Measurements from ENCODE around the gene TKTL1. TPM values are rescaled to one million over a fixed set of nuclear protein-coding genes. Genes with fewer than 3 reads are reported as not detected.
A peak's percentile ranks its signal among the peaks of the same experiment; 100 is the strongest.

Gene TKTL1
- total RNA-seq, 1 donor from 2014 or later: not detected

DNA sequence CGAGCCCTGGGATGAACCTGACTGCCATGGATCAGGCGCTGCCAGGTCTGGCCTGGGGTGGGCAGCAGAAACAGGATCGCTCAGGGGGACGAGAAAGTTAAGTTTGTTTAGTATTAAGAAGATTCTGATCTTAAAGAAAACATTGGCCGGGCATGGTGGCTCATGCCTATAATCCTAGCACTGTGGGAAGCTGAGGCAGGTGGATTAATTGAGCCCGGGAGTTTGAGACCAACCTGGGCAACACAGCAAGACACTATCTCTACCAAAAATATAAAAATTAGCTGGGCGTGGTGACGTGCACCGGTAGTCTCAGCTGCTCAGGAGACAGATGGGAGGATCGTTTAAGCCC lies 79.5 kb downstream of the TKTL1 start:
- TF ChIP-seq CTCF (IDR thresholded peaks at IDR 0.05; ENCODE audit: insufficient read depth, low read length, poor library complexity, severe bottlenecking): no peak
- no peaks in the 10 kb centered on the region for H3K36me3 ChIP-seq (ENCODE audit: control insufficient read depth, insufficient read depth, low read length)
- no peak for DNase-seq (ENCODE audit: low read depth)
- no peaks in the 10 kb centered on the region for H3K27me3 ChIP-seq (ENCODE audit: control insufficient read depth, insufficient read depth, low read length)
- H3K4me3 ChIP-seq (ENCODE audit: low read depth, low read length): peak overlapping the region; percentile 14

DNA sequence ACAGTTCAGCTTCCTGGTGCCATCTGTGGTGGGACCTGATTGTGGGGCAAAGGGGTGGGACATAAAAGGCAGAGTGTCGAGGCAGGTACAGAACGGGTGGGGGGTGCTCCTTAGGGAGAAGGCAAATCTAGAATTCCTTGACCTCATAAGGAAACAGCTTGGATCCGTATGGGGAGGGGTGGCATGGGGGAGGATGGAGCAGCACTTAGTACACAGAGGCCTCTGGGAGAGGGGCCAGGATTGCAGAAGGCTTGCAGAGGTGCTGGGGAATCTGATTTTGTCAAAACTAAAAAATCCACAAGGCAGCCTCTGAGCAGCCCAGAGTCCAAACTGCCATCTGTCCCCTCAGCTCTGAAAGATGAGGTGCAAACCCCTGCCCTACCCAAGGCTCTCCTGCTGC lies 81.2 kb downstream of the TKTL1 start:
- no peaks in the 10 kb centered on the region for H3K36me3 ChIP-seq (ENCODE audit: control insufficient read depth, insufficient read depth, low read length)
- no peak for TF ChIP-seq CTCF (IDR thresholded peaks at IDR 0.05; ENCODE audit: insufficient read depth, low read length, poor library complexity, severe bottlenecking)
- DNase-seq (ENCODE audit: low read depth): no peak
- H3K27me3 ChIP-seq (ENCODE audit: control insufficient read depth, insufficient read depth, low read length): no peaks in the 10 kb centered on the region
- H3K4me3 ChIP-seq (ENCODE audit: low read depth, low read length): no peak overlapping the region

DNA sequence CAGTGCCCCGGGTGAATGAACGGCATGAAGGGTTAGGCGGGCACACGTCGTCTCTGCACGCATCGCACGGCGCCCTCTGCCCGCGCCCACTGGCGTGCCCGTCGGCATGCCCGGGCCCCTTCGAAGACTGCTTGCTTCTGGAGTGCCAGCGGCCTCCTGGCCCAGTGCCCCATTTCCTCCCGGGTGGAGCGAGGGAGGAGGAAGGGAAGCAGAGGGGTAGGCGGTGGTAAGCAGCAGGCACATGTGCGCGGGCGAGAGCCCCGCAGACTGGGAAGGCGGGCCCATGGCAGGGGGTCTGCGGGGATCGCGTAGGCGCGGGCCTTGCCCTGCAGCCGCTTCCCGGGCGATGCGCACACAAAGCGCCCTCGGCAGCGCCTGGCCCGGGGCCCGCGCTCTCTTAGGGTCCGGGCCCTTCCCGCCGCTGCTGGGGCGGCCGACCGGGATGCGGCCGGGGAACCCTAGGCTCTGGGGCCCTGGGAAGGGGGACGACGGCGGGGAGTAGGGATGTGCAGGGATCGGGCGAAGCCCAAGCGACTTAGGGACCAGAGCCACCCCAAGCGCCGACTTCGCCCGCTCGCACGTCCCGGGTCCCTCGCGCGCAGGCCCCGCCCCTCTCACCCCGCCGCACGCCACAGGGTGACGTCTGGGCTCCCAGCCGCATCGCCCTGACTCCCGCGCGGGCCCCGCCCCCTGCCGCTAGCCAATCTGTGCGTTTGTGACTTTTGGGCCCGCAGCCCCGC lies 82.6 kb downstream of the TKTL1 start:
- DNase-seq (ENCODE audit: low read depth): no peak
- no peak for TF ChIP-seq CTCF (IDR thresholded peaks at IDR 0.05; ENCODE audit: insufficient read depth, low read length, poor library complexity, severe bottlenecking)
- Histone ChIP-seq H3K36me3 (ENCODE audit: control insufficient read depth, insufficient read depth, low read length) (no peaks in the 10 kb centered on the region), H3K27me3 (ENCODE audit: control insufficient read depth, insufficient read depth, low read length) (no peaks in the 10 kb centered on the region), H3K4me3 (ENCODE audit: low read depth, low read length) (peak overlapping the region; percentile 42)

DNA sequence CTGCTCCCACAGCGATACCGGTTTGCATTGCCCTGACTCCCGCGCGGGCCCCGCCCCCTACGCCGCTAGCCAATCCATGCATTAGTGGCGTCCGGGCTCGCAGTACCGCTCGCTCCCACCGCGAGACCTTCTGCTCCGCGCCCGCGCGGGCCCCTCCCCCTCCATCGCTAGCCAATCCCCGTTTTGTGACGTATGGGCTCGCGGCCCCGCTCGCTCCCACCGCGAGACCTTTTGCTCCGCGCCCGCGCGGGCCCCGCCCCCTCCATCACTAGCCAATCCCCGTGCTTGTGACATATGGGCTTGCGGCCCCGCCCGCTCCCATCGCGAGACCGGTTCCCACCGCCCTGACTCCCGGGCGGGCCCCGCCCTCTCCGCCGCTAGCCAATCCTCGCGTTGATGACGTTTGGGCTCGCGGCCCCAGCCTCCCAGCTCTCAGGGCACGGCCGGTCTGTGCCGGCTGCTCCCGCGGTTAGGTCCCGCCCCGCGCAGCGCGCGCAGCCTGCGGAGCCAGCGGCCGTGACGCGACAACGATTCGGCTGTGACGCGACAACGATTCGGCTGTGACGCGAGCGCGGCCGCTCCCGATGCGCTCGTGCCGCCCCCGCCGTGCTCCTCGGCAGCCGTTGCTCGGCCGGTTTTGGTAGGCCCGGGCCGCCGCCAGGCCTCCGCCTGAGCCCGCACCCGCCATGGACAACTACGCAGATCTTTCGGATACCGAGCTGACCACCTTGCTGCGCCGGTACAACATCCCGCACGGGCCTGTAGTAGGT lies 83.4 kb downstream of the TKTL1 start, which contains the start of gene EMD:
TSS of gene EMD (plus strand) at position 497 of the 770 bp plus-strand sequence. CDS start at position 687, 190 bp downstream.
- DNase-seq (ENCODE audit: low read depth): peak; percentile 73
- H3K27me3 ChIP-seq (ENCODE audit: control insufficient read depth, insufficient read depth, low read length): no peaks in the 10 kb centered on the region
- H3K36me3 ChIP-seq (ENCODE audit: control insufficient read depth, insufficient read depth, low read length): no peaks in the 10 kb centered on the region
- no peak for TF ChIP-seq CTCF (IDR thresholded peaks at IDR 0.05; ENCODE audit: insufficient read depth, low read length, poor library complexity, severe bottlenecking)
- peak within 1 kb of the TSS; percentile 78 for H3K4me3 ChIP-seq (ENCODE audit: low read depth, low read length)

DNA sequence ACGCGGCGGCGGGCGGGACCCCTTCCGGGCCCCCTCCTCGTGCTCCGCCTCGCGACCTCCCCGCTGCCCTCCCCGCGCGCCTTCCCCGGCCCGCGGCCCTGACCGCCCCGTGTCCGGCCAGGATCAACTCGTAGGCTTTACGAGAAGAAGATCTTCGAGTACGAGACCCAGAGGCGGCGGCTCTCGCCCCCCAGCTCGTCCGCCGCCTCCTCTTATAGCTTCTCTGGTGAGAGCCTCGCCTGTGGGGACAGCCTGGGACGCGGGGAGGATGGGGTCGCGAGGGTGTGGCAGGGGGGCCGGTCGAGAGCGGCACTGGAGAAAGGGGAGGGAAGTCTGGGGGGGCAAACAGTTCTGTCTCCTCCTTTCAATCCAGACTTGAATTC lies 84.0 kb downstream of the TKTL1 start:
- no peak for TF ChIP-seq CTCF (IDR thresholded peaks at IDR 0.05; ENCODE audit: insufficient read depth, low read length, poor library complexity, severe bottlenecking)
- H3K27me3 ChIP-seq (ENCODE audit: control insufficient read depth, insufficient read depth, low read length): no peaks in the 10 kb centered on the region
- no peak for DNase-seq (ENCODE audit: low read depth)
- H3K4me3 ChIP-seq (ENCODE audit: low read depth, low read length): peak overlapping the region; percentile 78
- no peaks in the 10 kb centered on the region for H3K36me3 ChIP-seq (ENCODE audit: control insufficient read depth, insufficient read depth, low read length)

Other genes with a start within 250 kb of the TKTL1 start
- 32.0 and 34.4 TPM in 2 replicates for gene MECP2, start 198.1 kb upstream of the TKTL1 start, total RNA-seq
- gene OPN1LW, start 151.6 kb upstream of the TKTL1 start, total RNA-seq: not detected in 2 replicates
- not detected in 2 replicates for gene OPN1MW, start 113.2 kb upstream of the TKTL1 start, total RNA-seq
- gene OPN1MW2, start 76.0 kb upstream of the TKTL1 start, total RNA-seq: not detected in 2 replicates
- not detected in 2 replicates for gene OPN1MW3, start 38.2 kb upstream of the TKTL1 start, total RNA-seq
- not detected in 2 replicates for gene TEX28, start 671 bp upstream of the TKTL1 start, total RNA-seq
- gene FLNA, start 78.8 kb downstream of the TKTL1 start, total RNA-seq: 2,357 and 2,761 TPM in 2 replicates
- 56.2 and 60.5 TPM in 2 replicates for gene EMD, start 83.5 kb downstream of the TKTL1 start, total RNA-seq
- 8,307 and 11,298 TPM in 2 replicates for gene RPL10, start 102.6 kb downstream of the TKTL1 start, total RNA-seq
- gene DNASE1L1, start 113.5 kb downstream of the TKTL1 start, total RNA-seq: 15.5 and 16.6 TPM in 2 replicates
- 55.2 and 62.0 TPM in 2 replicates for gene TAFAZZIN, start 115.7 kb downstream of the TKTL1 start, total RNA-seq
- 70.0 and 78.3 TPM in 2 replicates for gene ATP6AP1, start 132.9 kb downstream of the TKTL1 start, total RNA-seq
- 113 and 121 TPM in 2 replicates for gene GDI1, start 141.4 kb downstream of the TKTL1 start, total RNA-seq
- 79.1 and 80.0 TPM in 2 replicates for gene FAM50A, start 148.3 kb downstream of the TKTL1 start, total RNA-seq
- 16.7 and 34.7 TPM in 2 replicates for gene PLXNA3, start 162.5 kb downstream of the TKTL1 start, total RNA-seq
- gene LAGE3, start 183.5 kb downstream of the TKTL1 start, total RNA-seq: 27.9 and 28.8 TPM in 2 replicates
- 48.3 and 55.9 TPM in 2 replicates for gene UBL4A, start 190.8 kb downstream of the TKTL1 start, total RNA-seq
- 20.3 and 37.9 TPM in 2 replicates for gene SLC10A3, start 194.8 kb downstream of the TKTL1 start, total RNA-seq
- gene FAM3A, start 220.4 kb downstream of the TKTL1 start, total RNA-seq: 30.3 and 32.3 TPM in 2 replicates